ENCODE measurements around the gene LHFPL6. TPM values are rescaled to one million over a fixed set of nuclear protein-coding genes. Genes with fewer than 3 reads are reported as not detected.

LHFPL6 gene
- total RNA-seq, 1 donor from 2014 or later, result 54.8 TPM

DNA sequence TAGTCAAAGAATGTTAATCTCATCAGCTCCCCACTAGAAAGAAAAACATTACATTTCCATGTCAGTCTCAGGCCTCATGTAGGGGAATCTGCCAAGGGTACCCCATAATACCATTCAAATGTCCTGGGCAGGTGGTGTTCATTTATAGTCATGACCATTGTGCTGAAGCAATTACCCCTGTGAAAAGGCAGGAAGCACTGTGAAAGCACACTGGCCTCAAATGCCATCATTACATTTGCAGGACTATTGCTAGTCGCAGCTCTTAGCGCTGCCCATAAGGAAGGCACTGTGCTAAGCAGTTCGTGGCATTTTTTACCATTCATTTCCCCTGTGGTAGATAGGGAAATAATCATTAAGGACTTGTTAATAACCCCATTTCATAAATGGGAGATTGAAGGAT is 109.0 kb downstream of the LHFPL6 start:
- TF ChIP-seq POLR2A (IDR thresholded peaks at IDR 0.05) (no peak), POLR2AphosphoS5 (IDR thresholded peaks at IDR 0.05; ENCODE audit: insufficient read depth in 1 of 2, low read depth in 1 of 2) (no peak)
- TF ChIP-seq, protein P1, sequence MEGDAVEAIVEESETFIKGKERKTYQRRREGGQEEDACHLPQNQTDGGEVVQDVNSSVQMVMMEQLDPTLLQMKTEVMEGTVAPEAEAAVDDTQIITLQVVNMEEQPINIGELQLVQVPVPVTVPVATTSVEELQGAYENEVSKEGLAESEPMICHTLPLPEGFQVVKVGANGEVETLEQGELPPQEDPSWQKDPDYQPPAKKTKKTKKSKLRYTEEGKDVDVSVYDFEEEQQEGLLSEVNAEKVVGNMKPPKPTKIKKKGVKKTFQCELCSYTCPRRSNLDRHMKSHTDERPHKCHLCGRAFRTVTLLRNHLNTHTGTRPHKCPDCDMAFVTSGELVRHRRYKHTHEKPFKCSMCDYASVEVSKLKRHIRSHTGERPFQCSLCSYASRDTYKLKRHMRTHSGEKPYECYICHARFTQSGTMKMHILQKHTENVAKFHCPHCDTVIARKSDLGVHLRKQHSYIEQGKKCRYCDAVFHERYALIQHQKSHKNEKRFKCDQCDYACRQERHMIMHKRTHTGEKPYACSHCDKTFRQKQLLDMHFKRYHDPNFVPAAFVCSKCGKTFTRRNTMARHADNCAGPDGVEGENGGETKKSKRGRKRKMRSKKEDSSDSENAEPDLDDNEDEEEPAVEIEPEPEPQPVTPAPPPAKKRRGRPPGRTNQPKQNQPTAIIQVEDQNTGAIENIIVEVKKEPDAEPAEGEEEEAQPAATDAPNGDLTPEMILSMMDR (IDR thresholded peaks at IDR 0.05), result no peak
- no peak overlapping the region for H3K4me3 ChIP-seq

DNA sequence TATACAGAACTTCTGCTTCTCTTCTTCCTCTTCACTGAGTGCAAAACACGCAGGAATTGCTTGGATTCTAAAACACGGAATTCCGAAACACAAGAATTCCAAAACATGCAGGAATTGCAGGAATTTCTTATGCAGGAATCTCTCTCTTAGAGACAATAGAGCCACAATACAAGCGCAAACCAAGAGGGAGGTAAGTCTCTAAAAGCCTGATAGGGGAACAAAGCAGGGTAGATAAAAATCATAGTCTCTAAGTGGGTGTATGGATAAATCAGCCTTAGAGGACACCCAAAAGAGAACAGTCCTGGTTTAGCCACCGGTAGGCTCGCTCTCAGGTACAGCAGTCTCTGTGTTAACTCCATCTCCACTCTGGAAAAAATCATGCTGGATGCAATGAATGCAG is 112.9 kb downstream of the LHFPL6 start:
- Histone ChIP-seq H3K9me3 (no peaks in the 10 kb centered on the region), H3K27ac (no peak overlapping the region), H3K4me1 (peaks cover 10% of the 10 kb centered on the region), H3K4me3 (no peak overlapping the region), H3K27me3 (no peaks in the 10 kb centered on the region), H3K36me3 (no peaks in the 10 kb centered on the region)
- TF ChIP-seq POLR2A (IDR thresholded peaks at IDR 0.05), result no peak
- no peak for TF ChIP-seq POLR2AphosphoS5 (IDR thresholded peaks at IDR 0.05; ENCODE audit: insufficient read depth in 1 of 2, low read depth in 1 of 2)
- TF ChIP-seq, protein P1 (IDR thresholded peaks at IDR 0.05), result no peak
- no peak for DNase-seq (ENCODE audit: extremely low spot score in 2 of 2)
- intact Hi-C loops (cut with DNase I), result no loop called here

More for the DNA sequence above, 109.0 kb downstream of the LHFPL6 start:
- intact Hi-C loops (cut with DNase I), result no loop called here
- H3K9me3 ChIP-seq, result no peaks in the 10 kb centered on the region
- H3K27ac ChIP-seq, result no peak overlapping the region
- DNase-seq (ENCODE audit: extremely low spot score in 2 of 2), result no peak
- H3K27me3 ChIP-seq, result no peaks in the 10 kb centered on the region
- peaks cover 20% of the 10 kb centered on the region for H3K4me1 ChIP-seq
- no peaks in the 10 kb centered on the region for H3K36me3 ChIP-seq

DNA sequence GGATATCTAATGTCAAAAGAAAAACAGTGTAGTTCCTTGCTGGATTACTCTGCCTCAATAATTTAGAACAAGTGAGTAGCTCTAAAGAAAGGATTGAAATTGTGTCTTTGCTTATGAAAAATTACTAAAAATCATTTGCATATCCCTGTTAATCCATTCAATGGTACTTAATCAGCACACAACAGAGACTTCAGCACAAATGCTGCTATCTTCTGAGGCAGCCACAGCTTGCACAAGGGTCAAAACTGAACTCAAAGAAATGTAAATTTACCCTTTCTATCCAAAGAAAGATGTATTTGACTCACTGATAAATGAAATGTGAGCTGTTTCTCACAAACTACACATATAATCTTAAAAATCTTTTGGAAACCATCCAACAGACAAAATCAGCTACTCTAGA is 116.2 kb downstream of the LHFPL6 start:
- intact Hi-C loops (cut with DNase I), result no loop called here
- Histone ChIP-seq H3K27me3 (no peaks in the 10 kb centered on the region), H3K4me1 (peaks cover 9% of the 10 kb centered on the region), H3K4me3 (no peak overlapping the region), H3K9me3 (no peaks in the 10 kb centered on the region), H3K27ac (no peak overlapping the region), H3K36me3 (no peaks in the 10 kb centered on the region)
- no peak for DNase-seq (ENCODE audit: extremely low spot score in 2 of 2)
- TF ChIP-seq POLR2A (IDR thresholded peaks at IDR 0.05) (no peak), POLR2AphosphoS5 (IDR thresholded peaks at IDR 0.05; ENCODE audit: insufficient read depth in 1 of 2, low read depth in 1 of 2) (no peak)
- TF ChIP-seq, protein P1 (IDR thresholded peaks at IDR 0.05), result no peak

DNA sequence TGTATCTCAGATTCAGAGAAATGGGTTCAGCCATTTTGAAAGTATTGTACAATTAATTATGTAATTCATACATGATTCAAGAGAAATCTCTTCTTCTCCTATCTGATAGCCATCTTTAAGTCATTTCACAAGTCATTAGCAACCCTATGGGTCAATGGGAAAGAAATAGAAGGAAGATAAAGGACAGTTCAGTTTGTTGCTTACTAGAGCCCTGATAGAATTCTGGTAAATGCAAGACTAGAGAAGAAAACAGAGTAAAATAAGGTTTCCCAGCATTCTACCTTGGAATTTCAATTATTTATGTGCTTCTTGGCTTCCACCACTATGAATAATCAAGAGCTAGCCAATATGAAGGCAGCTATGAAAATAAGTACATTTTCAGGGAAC is 117.7 kb downstream of the LHFPL6 start:
- Histone ChIP-seq H3K36me3 (no peaks in the 10 kb centered on the region), H3K4me1 (peaks cover 9% of the 10 kb centered on the region), H3K9me3 (no peaks in the 10 kb centered on the region), H3K4me3 (no peak overlapping the region), H3K27me3 (no peaks in the 10 kb centered on the region), H3K27ac (no peak overlapping the region)
- intact Hi-C loops (cut with DNase I), result no loop called here
- DNase-seq (ENCODE audit: extremely low spot score in 2 of 2), result no peak
- TF ChIP-seq, protein P1 (IDR thresholded peaks at IDR 0.05), result no peak
- TF ChIP-seq POLR2A (IDR thresholded peaks at IDR 0.05) (no peak), POLR2AphosphoS5 (IDR thresholded peaks at IDR 0.05; ENCODE audit: insufficient read depth in 1 of 2, low read depth in 1 of 2) (no peak)

DNA sequence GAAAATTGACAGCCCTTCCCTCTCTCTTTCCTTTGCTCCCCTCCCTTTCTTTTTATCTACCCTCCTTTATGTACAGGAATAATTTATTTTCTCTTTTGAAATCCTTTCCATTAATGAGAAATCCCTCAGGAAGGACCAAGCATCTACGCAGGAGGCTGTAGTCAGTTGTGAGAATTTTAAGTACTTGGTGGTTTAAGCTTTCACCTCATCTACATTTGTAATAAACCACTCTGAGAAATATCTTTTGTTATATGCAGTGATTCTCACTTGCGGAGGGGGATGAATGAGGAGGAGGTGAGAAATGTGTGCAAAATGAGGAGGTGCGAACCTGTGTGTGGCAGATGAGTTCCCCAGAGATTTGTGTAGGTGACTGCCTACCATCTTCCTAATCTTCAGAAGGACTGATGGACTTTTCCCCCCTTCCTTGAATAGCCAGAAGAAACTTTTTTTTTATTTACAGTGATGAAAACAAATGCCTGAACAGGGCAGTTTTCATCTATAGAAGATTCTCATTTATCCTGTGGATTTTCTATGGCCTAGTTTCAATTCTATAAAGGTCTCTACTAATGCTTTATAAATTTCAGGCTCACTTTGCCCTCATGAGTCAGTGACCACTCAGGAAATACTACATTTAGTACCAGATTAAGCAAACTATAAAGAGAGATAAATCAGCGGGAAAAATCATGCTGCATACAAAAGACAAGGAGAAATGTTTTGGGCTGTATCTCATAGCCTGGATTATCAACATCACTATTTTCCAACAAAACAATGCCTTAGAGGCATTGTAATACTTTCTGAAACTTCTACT is 118.3 kb downstream of the LHFPL6 start:
- Histone ChIP-seq H3K27me3 (no peaks in the 10 kb centered on the region), H3K4me1 (peaks cover 9% of the 10 kb centered on the region), H3K9me3 (no peaks in the 10 kb centered on the region), H3K36me3 (no peaks in the 10 kb centered on the region), H3K4me3 (no peak overlapping the region), H3K27ac (no peak overlapping the region)
- TF ChIP-seq POLR2A (IDR thresholded peaks at IDR 0.05), result no peak
- TF ChIP-seq, protein P1 (IDR thresholded peaks at IDR 0.05), result no peak
- no peak for DNase-seq (ENCODE audit: extremely low spot score in 2 of 2)
- intact Hi-C loops (cut with DNase I), result no loop called here

Data from vagina (tissue), 2 donors.